Ovary (tissue), 9 donors: ENCODE measurements around the gene EIF2S1. TPM values are rescaled to one million over a fixed set of nuclear protein-coding genes. Genes with fewer than 3 reads are reported as not detected.

Experiments
- DNase-seq, 5 donors: peaks; one replicate each; pipeline ENCODE4 v3.0.0-alpha.2; 2019 to 2020
- H3K27ac ChIP-seq, 2 donors: fragments of 200-600 bp; one replicate each; pipeline versions ENCODE4 v1.5.1 to v1.8.0; 2019 to 2022
- H3K27me3 ChIP-seq: fragments of 200-600 bp; one replicate; pipeline ENCODE4 v1.8.0; 2022
- H3K36me3 ChIP-seq: fragments of 200-600 bp; sonication (generic); one replicate; pipeline ENCODE4 v1.5.1; 2019
- H3K4me1 ChIP-seq: one replicate; pipeline ENCODE4 v1.8.1; 2013; ENCODE audit warnings: mild to moderate bottlenecking, moderate library complexity; ENCODE audit not compliant: insufficient read depth
- H3K4me3 ChIP-seq: fragments of 200-600 bp; sonication (generic); one replicate; pipeline ENCODE4 v1.5.1; 2017
- H3K9me3 ChIP-seq, 2 donors: fragments of 200-600 bp in 1 of 2; sonication (generic) in 1 of 2; one replicate each; pipeline versions ENCODE4 v1.5.1 to v1.8.1; 2013 to 2019; ENCODE audit warnings: mild to moderate bottlenecking in 1 of 2, moderate library complexity in 1 of 2
- EP300 ChIP-seq: sonication (generic); formaldehyde crosslinking; IDR thresholded peaks from one replicate; pipeline ENCODE4 v1.6.1; 2017; ENCODE audit warnings: antibody characterized with exemption
- POLR2A ChIP-seq: fragments of 450-650 bp; IDR thresholded peaks from one replicate; pipeline ENCODE4 v1.6.1; 2017; ENCODE audit warnings: antibody characterized with exemption, mild to moderate bottlenecking, moderate library complexity
- WGBS, 3 donors: extraction: QIAGEN DNeasy Blood & Tissue Kit in 1 of 3; methylation state at CpG; one replicate each; pipeline versions ENCODE4 v1.1.5 to v1.1.7; 2013 to 2017; 5-methylcytosine and 5-hydroxymethylcytosine counted together
- intact Hi-C, 4 donors: fragments of 100-400 bp; cut with DNase I; formaldehyde crosslinking; loops; one replicate each; pipeline versions ENCODE4 v1.11.0 to v1.15.1; 2022 to 2023
- polyA plus RNA-seq, 2 donors: library from polyadenylated mRNA; stranded (reverse); fragments of 200-250 nt in 1 of 2; fragments of 350-450 nt in 1 of 2; fragmentation: Illumina TruSeq in 1 of 2; extraction: RNeasy Lipid Tissue Mini Kit (QIAGEN cat#74804) in 1 of 2; gene quantifications; one replicate each; pipeline ENCODE4 v1.2.3, GENCODE V29; 2013 to 2014
- total RNA-seq, 7 donors: library from RNA; depleted of rRNA in 2 of 7; stranded (reverse); fragments of >200 nt in 2 of 7; fragmentation: NEBNext Ultra II Directional in 3 of 7; extraction: Animal tissue kit (Norgen Biotek cat#: 25700) in 3 of 7; gene quantifications; one replicate each; pipeline versions ENCODE4 v1.1.0 to v1.2.4, GENCODE V29; 2016 to 2023
- TF ChIP-seq, protein P1 (sequence below), 3 donors: fragments of 450-650 bp in 2 of 3; fragments of 200-600 bp in 1 of 3; IDR thresholded peaks; one replicate each; pipeline versions ENCODE4 v1.5.1 to v1.8.0; 2016 to 2022; ENCODE audit warnings: antibody characterized with exemption in 3 of 3, mild to moderate bottlenecking in 1 of 3
- donor health status: DM: no; HTN: no; CAD: no; lungs with moderate emphysema.
- donor health status: DM: no; HTN: no; CAD: no.
- donor health status: Bipolar disorder and iron deficiency.
- donor health status: DM: yes; HTN: yes; CAD: no.
- donor health status: DM: no; HTN: no; CAD: no.
- donor health status: DM: yes; HTN: yes; CAD: no.

The EIF2S1 gene
- total and polyA plus RNA-seq, 9 donors = 28.0 to 102 (median 49.1) TPM

GRCh38 chr14:67343601-67344230 is 16.4 kb upstream of the EIF2S1 start:
- intact Hi-C loops = no loop called here
- TF ChIP-seq, protein P1, sequence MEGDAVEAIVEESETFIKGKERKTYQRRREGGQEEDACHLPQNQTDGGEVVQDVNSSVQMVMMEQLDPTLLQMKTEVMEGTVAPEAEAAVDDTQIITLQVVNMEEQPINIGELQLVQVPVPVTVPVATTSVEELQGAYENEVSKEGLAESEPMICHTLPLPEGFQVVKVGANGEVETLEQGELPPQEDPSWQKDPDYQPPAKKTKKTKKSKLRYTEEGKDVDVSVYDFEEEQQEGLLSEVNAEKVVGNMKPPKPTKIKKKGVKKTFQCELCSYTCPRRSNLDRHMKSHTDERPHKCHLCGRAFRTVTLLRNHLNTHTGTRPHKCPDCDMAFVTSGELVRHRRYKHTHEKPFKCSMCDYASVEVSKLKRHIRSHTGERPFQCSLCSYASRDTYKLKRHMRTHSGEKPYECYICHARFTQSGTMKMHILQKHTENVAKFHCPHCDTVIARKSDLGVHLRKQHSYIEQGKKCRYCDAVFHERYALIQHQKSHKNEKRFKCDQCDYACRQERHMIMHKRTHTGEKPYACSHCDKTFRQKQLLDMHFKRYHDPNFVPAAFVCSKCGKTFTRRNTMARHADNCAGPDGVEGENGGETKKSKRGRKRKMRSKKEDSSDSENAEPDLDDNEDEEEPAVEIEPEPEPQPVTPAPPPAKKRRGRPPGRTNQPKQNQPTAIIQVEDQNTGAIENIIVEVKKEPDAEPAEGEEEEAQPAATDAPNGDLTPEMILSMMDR (IDR thresholded peaks at IDR 0.05) = no peak
- TF ChIP-seq EP300 (no peak), POLR2A (no peak)
- no peaks in the 10 kb centered on the region for H3K9me3 ChIP-seq
- no peak for DNase-seq
- H3K4me1 ChIP-seq = no peaks in the 10 kb centered on the region
- no peaks in the 10 kb centered on the region for H3K27me3 ChIP-seq
- no peaks in the 10 kb centered on the region for H3K36me3 ChIP-seq
- H3K4me3 ChIP-seq = no peak overlapping the region
- H3K27ac ChIP-seq = no peak overlapping the region
- 92 to 95% (median 93%) methylated on average over 4 of the region's 4 CpGs for WGBS, 3 donors

DNA sequence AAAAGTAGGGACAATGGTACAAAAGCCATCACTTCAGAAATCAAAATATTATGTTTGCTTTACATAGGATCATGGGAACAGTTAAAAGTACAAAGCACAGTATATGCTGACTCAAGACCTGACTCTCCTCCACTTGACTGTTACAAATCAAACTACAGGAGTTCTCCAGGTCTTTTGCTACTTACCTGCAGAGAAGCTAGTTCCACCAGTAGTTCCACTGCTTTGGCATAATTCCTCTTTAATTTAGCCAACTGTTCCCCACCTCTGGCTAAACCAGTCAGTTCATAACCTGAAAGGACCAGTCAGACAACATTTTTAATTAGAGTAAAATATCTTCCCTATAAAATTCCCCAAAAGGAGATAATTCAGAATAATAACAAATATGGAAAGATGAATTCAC is 14.5 kb upstream of the EIF2S1 start:
- no peak overlapping the region for H3K4me3 ChIP-seq
- H3K4me1 ChIP-seq = no peaks in the 10 kb centered on the region
- no peak overlapping the region for H3K27ac ChIP-seq
- no peaks in the 10 kb centered on the region for H3K27me3 ChIP-seq
- no peaks in the 10 kb centered on the region for H3K9me3 ChIP-seq
- intact Hi-C loops = no loop called here
- H3K36me3 ChIP-seq = no peaks in the 10 kb centered on the region
- DNase-seq = no peak
- TF ChIP-seq, protein P1 (IDR thresholded peaks at IDR 0.05) = no peak
- no peak for TF ChIP-seq EP300
- no peak for TF ChIP-seq POLR2A

- H3K27me3 ChIP-seq = no peaks in the 10 kb centered on the region
- H3K9me3 ChIP-seq = no peaks in the 10 kb centered on the region
- H3K27ac ChIP-seq = no peak overlapping the region
- intact Hi-C loops = no loop called here
- no peak for DNase-seq
- TF ChIP-seq, protein P1 (IDR thresholded peaks at IDR 0.05) = no peak
- TF ChIP-seq POLR2A (no peak), EP300 (no peak)
- WGBS, 3 donors = 67 to 86% (median 77%) methylated on average over 5 of the region's 5 CpGs
- H3K4me3 ChIP-seq = no peak overlapping the region
- no peaks in the 10 kb centered on the region for H3K36me3 ChIP-seq
- no peaks in the 10 kb centered on the region for H3K4me1 ChIP-seq
Measured at GRCh38 chr14:67352055-67352454, 8.1 kb upstream of the EIF2S1 start.

DNA sequence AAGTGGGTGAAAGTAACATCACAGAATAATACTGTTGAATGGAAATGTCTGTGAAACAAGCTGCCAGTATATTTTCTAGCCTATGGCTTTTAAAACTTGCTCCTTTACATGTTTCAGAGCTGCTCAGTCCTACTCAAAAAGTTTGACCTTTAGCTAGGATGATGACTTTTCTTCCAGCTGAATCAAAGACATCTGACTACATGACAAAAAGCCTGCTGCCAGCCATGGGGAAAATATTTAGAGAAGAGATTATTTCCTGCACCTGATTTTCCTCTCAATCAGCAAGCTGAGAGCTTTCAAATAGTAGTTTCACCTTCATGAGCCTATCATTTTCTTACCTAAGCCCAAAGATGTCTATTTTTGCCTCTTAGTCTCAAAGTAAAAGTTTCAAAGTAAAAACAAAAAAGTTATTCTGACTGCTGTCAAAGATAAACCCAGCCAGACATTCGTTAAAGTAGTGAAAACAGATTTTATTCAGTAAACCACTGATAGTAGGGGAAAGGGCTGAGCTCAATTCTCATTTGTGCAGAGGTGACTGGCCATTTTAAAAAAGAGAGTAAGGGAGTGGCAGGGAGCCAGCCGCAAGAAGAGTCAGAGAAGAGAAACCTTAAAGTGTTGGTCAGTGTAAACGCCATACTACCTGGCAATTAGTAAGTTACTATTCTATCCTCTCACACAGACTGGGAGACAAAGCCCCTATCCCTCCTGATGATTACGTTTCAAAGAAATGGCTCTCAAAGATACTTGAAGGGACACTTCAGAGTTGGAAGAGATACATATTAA is 2.8 kb upstream of the EIF2S1 start:
- no peak overlapping the region for H3K4me3 ChIP-seq
- H3K27ac ChIP-seq = no peak overlapping the region
- H3K4me1 ChIP-seq = peaks cover 6% of the 10 kb centered on the region
- intact Hi-C loops = no loop called here
- H3K9me3 ChIP-seq = no peaks in the 10 kb centered on the region
- no peaks in the 10 kb centered on the region for H3K36me3 ChIP-seq
- no peaks in the 10 kb centered on the region for H3K27me3 ChIP-seq
- no peak for DNase-seq
- TF ChIP-seq POLR2A = no peak
- TF ChIP-seq, protein P1 (IDR thresholded peaks at IDR 0.05) = no peak
- no peak for TF ChIP-seq EP300
- 36 to 50% (median 36%) methylated on average over 4 of the region's 4 CpGs for WGBS, 3 donors
